Measurements from ENCODE around the gene RAP1GAP2.

- no peak for TF ChIP-seq CTCF (IDR thresholded peaks at IDR 0.05)
- no peak for TF ChIP-seq POLR2A (IDR thresholded peaks at IDR 0.05)
Observed at GRCh38 chr17:2792366-2793169, 3.7 kb upstream of the RAP1GAP2 start.

All from heart left ventricle (tissue), 13 donors.